Stomach (tissue), 9 donors: Measurements from ENCODE around the gene RPTOR. TPM values are rescaled to one million over a fixed set of nuclear protein-coding genes. Genes with fewer than 3 reads are reported as not detected.

Experiments used
- DNase-seq, 2 donors: peaks; one replicate each; pipeline versions ENCODE4 v3.0.0 to v3.0.0-alpha.2; 2013 to 2019
- H3K27ac ChIP-seq, 5 donors: fragments of 200-600 bp in 4 of 5; sonication (generic) in 4 of 5; one replicate each; pipeline ENCODE4 v1.5.1; 2013 to 2019; ENCODE audit warnings: mild to moderate bottlenecking in 1 of 5, moderate library complexity in 1 of 5
- H3K27me3 ChIP-seq, 3 donors: fragments of 200-600 bp; sonication (generic); one replicate each; pipeline ENCODE4 v1.5.1; 2017 to 2019; ENCODE audit warnings: mixed run types in 1 of 3
- H3K36me3 ChIP-seq, 4 donors: fragments of 200-600 bp; sonication (generic); 1 replicate in 3 of 4; 2 replicates in 1 of 4; pipeline ENCODE4 v1.5.1; 2016 to 2019
- H3K4me1 ChIP-seq, 4 donors: fragments of 200-600 bp; sonication (generic); one replicate each; pipeline ENCODE4 v1.5.1; 2016 to 2019
- H3K4me3 ChIP-seq, 4 donors: fragments of 200-600 bp; sonication (generic) in 3 of 4; one replicate each; pipeline ENCODE4 v1.5.1; 2016 to 2019; ENCODE audit warnings: mild to moderate bottlenecking in 1 of 4
- H3K9me3 ChIP-seq, 4 donors: fragments of 200-600 bp; sonication (generic); one replicate each; pipeline ENCODE4 v1.5.1; 2016 to 2019
- CTCF ChIP-seq, 7 experiments: fragments of 450-650 bp in 4 of 7; fragments of 200-600 bp in 3 of 7; sonication (generic) in 3 of 7; IDR thresholded peaks; one replicate each; pipeline ENCODE4 v1.5.1; 2016 to 2019; ENCODE audit warnings: antibody characterized with exemption in 7 of 7, control low read depth in 2 of 7, mild to moderate bottlenecking in 1 of 7
- EP300 ChIP-seq: sonication (generic); formaldehyde crosslinking; IDR thresholded peaks from one replicate; pipeline ENCODE4 v1.6.1; 2017; ENCODE audit warnings: antibody characterized with exemption
- POLR2A ChIP-seq, 4 donors: fragments of 450-650 bp; IDR thresholded peaks; one replicate each; pipeline ENCODE4 v1.6.1; 2016; ENCODE audit warnings: antibody characterized with exemption in 4 of 4, control low read depth in 2 of 4, mild to moderate bottlenecking in 1 of 4, moderate library complexity in 1 of 4
- POLR2AphosphoS5 ChIP-seq, 3 donors: sonication (generic); formaldehyde crosslinking; IDR thresholded peaks; one replicate each; pipeline ENCODE4 v1.6.1; 2016; ENCODE audit warnings: antibody characterized with exemption in 3 of 3
- WGBS, 5 donors: extraction: QIAGEN DNeasy Blood & Tissue Kit in 3 of 5; methylation state at CpG; one replicate each; pipeline versions ENCODE4 v1.1.5 to v1.1.7; 2013 to 2018; 5-methylcytosine and 5-hydroxymethylcytosine counted together
- intact Hi-C: fragments of 100-400 bp; cut with DNase I; formaldehyde crosslinking; loops from one replicate; pipeline ENCODE4 v1.15.1; 2023; ENCODE audit warnings: low total_unique reads
- polyA plus RNA-seq, 3 donors: library from polyadenylated mRNA; stranded (reverse); fragments of 200-250 nt; gene quantifications; one replicate each; pipeline ENCODE4 v1.2.3, GENCODE V29; 2013
- total RNA-seq, 5 donors: library from RNA; depleted of rRNA; stranded (reverse); fragments of >200 nt; gene quantifications; one replicate each; pipeline versions ENCODE4 v1.1.0 to v1.2.3, GENCODE V29; 2014 to 2016
- donor health status: healthy with polysubstance abuse.
- donor health status: Bipolar disorder and iron deficiency.
- donor health status: healthy.

Gene RPTOR
- total and polyA plus RNA-seq, 8 donors: 3.8 to 103 (median 19.3) TPM

- intact Hi-C loops: no loop called here
- WGBS, 5 donors: 7 to 13% (median 8%) methylated on average over 12 of the region's 12 CpGs
- H3K4me3 ChIP-seq: no peak overlapping the region
- peaks cover 0 to 33% (median 0%) of the 10 kb centered on the region in 3 donors for H3K27me3 ChIP-seq
- no peaks in the 10 kb centered on the region for H3K9me3 ChIP-seq
- H3K27ac ChIP-seq: no peak overlapping the region
- DNase-seq: no peak
- H3K36me3 ChIP-seq: no peaks in the 10 kb centered on the region
- H3K4me1 ChIP-seq: peaks cover 0 to 9% (median 5%) of the 10 kb centered on the region in 4 donors
- TF ChIP-seq POLR2A (IDR thresholded peaks at IDR 0.05) (no peak), EP300 (no peak), POLR2AphosphoS5 (IDR thresholded peaks at IDR 0.05) (no peak), CTCF (IDR thresholded peaks at IDR 0.05) (no peak)
Observed at GRCh38 chr17:80539022-80539641, 5.5 kb upstream of the RPTOR start.

GRCh38 chr17:80545499-80545826, 825 bp downstream of the RPTOR start:
- Histone ChIP-seq H3K36me3 (no peaks in the 10 kb centered on the region), H3K4me1 (peaks cover 17 to 51% (median 39%) of the 10 kb centered on the region in 4 donors), H3K4me3 (peak overlapping the region; percentile 94 to 100 (median 96)), H3K9me3 (no peaks in the 10 kb centered on the region), H3K27ac (peak overlapping the region in 3 of 5 donors; percentile 78 to 85 (median 79)), H3K27me3 (peaks cover 0 to 19% (median 0%) of the 10 kb centered on the region in 3 donors)
- TF ChIP-seq CTCF (IDR thresholded peaks at IDR 0.05) (no peak), EP300 (no peak), POLR2A (IDR thresholded peaks at IDR 0.05) (no peak), POLR2AphosphoS5 (IDR thresholded peaks at IDR 0.05) (no peak)
- intact Hi-C loops: no loop called here
- 4 to 6% (median 5%) methylated on average over 8 of the region's 8 CpGs for WGBS, 5 donors
- DNase-seq: peak in 1 of 2 donors; percentile 16

- no peaks in the 10 kb centered on the region for H3K36me3 ChIP-seq
- intact Hi-C loops: no loop called here
- no peak for DNase-seq
- peaks cover 0 to 17% (median 0%) of the 10 kb centered on the region in 3 donors for H3K27me3 ChIP-seq
- TF ChIP-seq CTCF (IDR thresholded peaks at IDR 0.05): no peak
- no peak for TF ChIP-seq POLR2AphosphoS5 (IDR thresholded peaks at IDR 0.05)
- no peak for TF ChIP-seq EP300
- no peak for TF ChIP-seq POLR2A (IDR thresholded peaks at IDR 0.05)
- WGBS, 5 donors: 71 to 82% (median 80%) methylated on average over 5 of the region's 5 CpGs
- H3K4me1 ChIP-seq: peaks cover 17 to 51% (median 39%) of the 10 kb centered on the region in 4 donors
- H3K9me3 ChIP-seq: no peaks in the 10 kb centered on the region
- peak overlapping the region in 3 of 4 donors; percentile 94 to 100 (median 98) for H3K4me3 ChIP-seq
- no peak overlapping the region for H3K27ac ChIP-seq
Observed at GRCh38 chr17:80546267-80546666, 1.6 kb downstream of the RPTOR start.

- peaks cover 0 to 6% (median 1%) of the 10 kb centered on the region in 4 donors for H3K36me3 ChIP-seq
- no peak for TF ChIP-seq EP300
- TF ChIP-seq POLR2AphosphoS5 (IDR thresholded peaks at IDR 0.05): no peak
- TF ChIP-seq CTCF (IDR thresholded peaks at IDR 0.05): no peak
- no peak for TF ChIP-seq POLR2A (IDR thresholded peaks at IDR 0.05)
- no peaks in the 10 kb centered on the region for H3K9me3 ChIP-seq
- H3K4me3 ChIP-seq: no peak overlapping the region
- peaks cover 0 to 27% (median 12%) of the 10 kb centered on the region in 4 donors for H3K4me1 ChIP-seq
- H3K27me3 ChIP-seq: no peaks in the 10 kb centered on the region
- DNase-seq: no peak
- intact Hi-C loops: no loop called here
- 23 to 54% (median 37%) methylated on average over 2 of the region's 2 CpGs for WGBS, 5 donors
- no peak overlapping the region for H3K27ac ChIP-seq
Observed at GRCh38 chr17:80552523-80552922, 7.9 kb downstream of the RPTOR start.
